HG03521 (cell line): Measurements from ENCODE around the gene ZNF319.

ENCODE experiments used
- ATAC-seq: cut with Tn5 transposase; IDR thresholded peaks from one replicate; pipeline ENCODE4 v1.9.1; 2021; ENCODE audit warnings: mild to moderate bottlenecking, moderate library complexity; ENCODE audit not compliant: unreplicated experiment

The ZNF319 gene

GRCh38 chr16:57998992-57999365 lies 1.5 kb downstream of the ZNF319 start:
- ATAC-seq, result no peak

GRCh38 chr16:57998486-57998885 lies 2.0 kb downstream of the ZNF319 start:
- no peak for ATAC-seq

- no peak for ATAC-seq
These were observed 2.8 kb downstream of the ZNF319 start for GRCh38 chr16:57997528-57998265.

GRCh38 chr16:57997176-57997527 lies 3.3 kb downstream of the ZNF319 start:
- no peak for ATAC-seq

GRCh38 chr16:57996406-57997175 lies 3.9 kb downstream of the ZNF319 start:
- no peak for ATAC-seq

GRCh38 chr16:57995721-57996405 lies 4.6 kb downstream of the ZNF319 start:
- no peak for ATAC-seq

- peak; percentile 43 for ATAC-seq
These were observed 5.7 kb downstream of the ZNF319 start for GRCh38 chr16:57994778-57995177.

GRCh38 chr16:57994361-57994760 lies 6.1 kb downstream of the ZNF319 start:
- ATAC-seq, result no peak

- ATAC-seq, result no peak
These were observed 6.6 kb downstream of the ZNF319 start for GRCh38 chr16:57993897-57994296.

- no peak for ATAC-seq
These were observed 7.0 kb downstream of the ZNF319 start for GRCh38 chr16:57993438-57993837.

- ATAC-seq, result no peak
These were observed 8.4 kb downstream of the ZNF319 start for GRCh38 chr16:57992084-57992483.

GRCh38 chr16:57991551-57992059 lies 8.9 kb downstream of the ZNF319 start:
- ATAC-seq, result no peak

GRCh38 chr16:57988929-57989328 lies 11.5 kb downstream of the ZNF319 start:
- no peak for ATAC-seq

- ATAC-seq, result no peak
These were observed 12.9 kb downstream of the ZNF319 start for GRCh38 chr16:57987441-57988177.

- ATAC-seq, result no peak
These were observed 14.3 kb downstream of the ZNF319 start for GRCh38 chr16:57986196-57986595.

GRCh38 chr16:57985204-57986181 lies 15.0 kb downstream of the ZNF319 start:
- peak; percentile 10 for ATAC-seq

- peak; percentile 68 for ATAC-seq
These were observed 15.8 kb downstream of the ZNF319 start for GRCh38 chr16:57984443-57985203.

- ATAC-seq, result no peak
These were observed 18.1 kb downstream of the ZNF319 start for GRCh38 chr16:57982385-57982784.

GRCh38 chr16:57981636-57982035 lies 18.8 kb downstream of the ZNF319 start:
- ATAC-seq, result no peak
